ENCODE measurements around the gene PAQR9. TPM values are rescaled to one million over a fixed set of nuclear protein-coding genes. Genes with fewer than 3 reads are reported as not detected.

Gene PAQR9
- total and polyA plus RNA-seq, 2 of the 13 experiments (the other 11 are each of a cell fraction or from before 2014, with no cell fraction given), result 3.7 to 10.3 TPM

DNA sequence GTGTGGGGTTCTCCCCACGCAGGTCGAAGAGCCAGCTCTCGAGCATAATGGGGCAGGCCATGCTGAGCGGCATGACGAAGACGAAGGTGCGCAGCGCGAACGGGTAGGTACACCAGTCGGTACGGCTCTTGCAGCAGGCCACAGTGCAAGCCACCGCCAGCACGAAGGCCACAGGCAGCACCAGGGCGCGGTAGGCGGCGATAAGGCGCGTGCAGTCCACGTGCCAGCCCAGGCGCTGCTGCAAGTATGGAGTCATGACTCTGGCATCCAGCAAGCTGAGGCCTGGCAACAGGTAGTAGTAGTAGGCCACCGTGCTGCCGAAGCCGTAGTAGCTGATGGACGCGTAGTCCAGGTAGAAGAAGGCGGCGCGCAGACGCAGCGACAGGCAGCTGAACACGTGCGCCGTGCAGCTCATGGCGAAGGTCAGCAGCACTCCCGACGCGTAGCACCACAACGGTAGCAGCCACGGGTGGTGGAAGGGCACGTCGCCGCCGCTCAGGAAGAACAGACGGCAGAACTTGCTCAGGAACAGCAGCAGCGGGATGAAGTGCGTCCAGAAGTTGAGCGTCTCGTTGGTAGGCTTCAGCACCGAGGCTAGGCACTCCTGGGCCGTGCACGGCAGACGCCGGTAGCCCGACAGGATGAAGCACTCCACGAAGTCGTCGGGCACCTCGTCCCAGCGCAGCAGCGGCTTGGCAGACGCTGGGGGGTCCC lies 797 bp downstream of the PAQR9 start (continued):
- TF ChIP-seq ZSCAN25 (CRISPR knock-in tag; IDR thresholded peaks at IDR 0.05) (no peak), ZNF546 (CRISPR knock-in tag; conservative IDR thresholded peaks at IDR 0.05) (no peak), ATF5 (CRISPR knock-in tag; IDR thresholded peaks at IDR 0.05; ENCODE audit: low read depth) (peak; percentile 76; the same call in 1 of the 2 replicates), RORA (CRISPR knock-in tag; IDR thresholded peaks at IDR 0.05) (no peak), SRF (IDR thresholded peaks at IDR 0.05; ENCODE audit: low read depth, low read length) (no peak)
- TF ChIP-seq, protein P1, sequence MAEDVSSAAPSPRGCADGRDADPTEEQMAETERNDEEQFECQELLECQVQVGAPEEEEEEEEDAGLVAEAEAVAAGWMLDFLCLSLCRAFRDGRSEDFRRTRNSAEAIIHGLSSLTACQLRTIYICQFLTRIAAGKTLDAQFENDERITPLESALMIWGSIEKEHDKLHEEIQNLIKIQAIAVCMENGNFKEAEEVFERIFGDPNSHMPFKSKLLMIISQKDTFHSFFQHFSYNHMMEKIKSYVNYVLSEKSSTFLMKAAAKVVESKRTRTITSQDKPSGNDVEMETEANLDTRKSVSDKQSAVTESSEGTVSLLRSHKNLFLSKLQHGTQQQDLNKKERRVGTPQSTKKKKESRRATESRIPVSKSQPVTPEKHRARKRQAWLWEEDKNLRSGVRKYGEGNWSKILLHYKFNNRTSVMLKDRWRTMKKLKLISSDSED (CRISPR knock-in tag; IDR thresholded peaks at IDR 0.05), result no peak

- DNase-seq (ENCODE audit: low spot score), result no peak
- ChIA-PET POLR2A (interaction anchor here (1.4 to 3.7 kb wide), 3 partner anchors 9 to 31 kb away, joined by 5 to 34 read pairs (median 8); no protein-coding TSS in a partner anchor), CTCF (ENCODE audit: low intra/inter-chr PET ratio, low total read pairs) (no interaction called here)
- BruUV-seq (replicated peaks), result no TSS peak
- in situ Hi-C loops (cut with HindIII; ENCODE audit: extremely low pct_ligation_motif_present, low pct_unique_long_range_greater_than_20kb), result no loop called here
- no peak for FAIRE-seq
- Histone ChIP-seq H4K20me1 (ENCODE audit: insufficient read depth, low read length) (no peaks in the 10 kb centered on the region), H3K4me3 (replicated peaks in 1 of 3; ENCODE audit: insufficient read depth in 1 of 3, low read depth in 2 of 3, low read length in 3 of 3) (peak overlapping the region in 2 of 3 experiments; percentile 66 to 72; a peak in 4 of 6 replicates), H3K27ac (ENCODE audit: extremely low read length, insufficient read depth, low read length) (peak overlapping the region; percentile 68), H3K9me3 (ENCODE audit: low read length) (no peaks in the 10 kb centered on the region), H3K36me3 (replicated peaks in 1 of 2; ENCODE audit: control insufficient read depth in 1 of 2, insufficient read depth in 2 of 2, low read length in 2 of 2) (no peaks in the 10 kb centered on the region), H3K4me2 (ENCODE audit: low read depth, low read length) (peak overlapping the region; percentile 72), H2AFZ (ENCODE audit: low read length) (no peak overlapping the region), H3K9ac (ENCODE audit: insufficient read depth, low read depth, low read length) (peak overlapping the region; percentile 37; the same call in 1 of the 2 replicates), H3K79me2 (ENCODE audit: insufficient read depth, low read length) (peaks cover 4% of the 10 kb centered on the region), H3K4me1 (ENCODE audit: insufficient read depth, low read length) (peaks cover 72% of the 10 kb centered on the region), H3K27me3 (ENCODE audit: control insufficient read depth in 1 of 2, insufficient read depth in 2 of 2, low read length in 2 of 2) (peaks cover 0 to 10% of the 10 kb centered on the region in 2 experiments; a peak in 1 of 5 replicates)
- intact Hi-C loops (cut with micrococcal nuclease; ENCODE audit: unreplicated experiment), result no loop called here
- 94% methylated on average over 19 of the region's 19 CpGs for WGBS (ENCODE audit: low lambda C conversion rate)
- no peak for ATAC-seq
- TF ChIP-seq ZNF839 (CRISPR knock-in tag; IDR thresholded peaks at IDR 0.05; ENCODE audit: borderline replicate concordance), result 0 out of 2 replicates have a peak, but pooled peaks have one; percentile 1
- TF ChIP-seq ZNF883 (CRISPR knock-in tag; IDR thresholded peaks at IDR 0.05; ENCODE audit: not compliant biosample characterization), result no peak
- no peak for TF ChIP-seq MBNL3 (CRISPR knock-in tag; conservative IDR thresholded peaks at IDR 0.05)
- 0 out of 2 replicates have a peak, but pooled peaks have one; percentile 29 for TF ChIP-seq FLYWCH1 (CRISPR knock-in tag; IDR thresholded peaks at IDR 0.05)
- no peak for TF ChIP-seq HNF1A (IDR thresholded peaks at IDR 0.05; ENCODE audit: low read depth)
- TF ChIP-seq HNF1A (CRISPR knock-in tag; IDR thresholded peaks at IDR 0.05; ENCODE audit: borderline replicate concordance), result 0 out of 2 replicates have a peak, but pooled peaks have one; percentile 13
- no peak for TF ChIP-seq ZEB1 (IDR thresholded peaks at IDR 0.05; ENCODE audit: insufficient replicate concordance, low read depth)
- no peak for TF ChIP-seq ZNF776 (CRISPR knock-in tag; IDR thresholded peaks at IDR 0.05)
- no peak for TF ChIP-seq GZF1 (CRISPR knock-in tag; IDR thresholded peaks at IDR 0.05)
- 0 out of 2 replicates have a peak, but pooled peaks have one; percentile 4 for TF ChIP-seq MTA1 (CRISPR knock-in tag; IDR thresholded peaks at IDR 0.05; ENCODE audit: borderline replicate concordance)
- no peak for TF ChIP-seq ZNF546 (CRISPR knock-in tag; conservative IDR thresholded peaks at IDR 0.05)
- no peak for TF ChIP-seq HOXA7 (CRISPR knock-in tag; IDR thresholded peaks at IDR 0.05)
Measured at GRCh38 chr3:142962175-142962519, 1.3 kb downstream of the PAQR9 start.
